Transverse colon (tissue), 3 donors: ENCODE measurements around the gene RASAL2.

Experiments used
- CTCF ChIP-seq, 5 experiments: fragments of 200-600 bp in 3 of 5; fragments of 450-650 bp in 2 of 5; sonication (generic) in 3 of 5; IDR thresholded peaks; 1 replicate in 2 of 5; 2 replicates in 3 of 5; pipeline ENCODE4 v1.5.1; 2016 to 2017; ENCODE audit warnings: antibody characterized with exemption in 5 of 5, inconsistent platforms in 3 of 5, mild to moderate bottlenecking in 2 of 5, moderate library complexity in 1 of 5
- EP300 ChIP-seq: sonication (generic); formaldehyde crosslinking; IDR thresholded peaks from one replicate; pipeline ENCODE4 v1.6.1; 2017; ENCODE audit warnings: antibody characterized with exemption, low read depth
- POLR2A ChIP-seq: fragments of 450-650 bp; IDR thresholded peaks from one replicate; pipeline ENCODE4 v1.6.1; 2016; ENCODE audit warnings: antibody characterized with exemption, mild to moderate bottlenecking, moderate library complexity

GRCh38 chr1:178301141-178301540 is 207.2 kb downstream of the RASAL2 start:
- TF ChIP-seq EP300 (no peak), POLR2A (no peak), CTCF (IDR thresholded peaks at IDR 0.05) (no peak)
